SK-N-SH (cell line): Measurements from ENCODE around the gene DCDC1. TPM values are rescaled to one million over a fixed set of nuclear protein-coding genes. Genes with fewer than 3 reads are reported as not detected.

Experiments
- CTCF ChIA-PET: fragments of 300-600, 350-600 bp; formaldehyde crosslinking; extraction: SDS; loops from one replicate; lab custom pipeline; 2021; lab: Yijun Ruan, JAX
- POLR2A ChIA-PET: fragments of 350-600 bp; sonication (Branson Sonifier 250); formaldehyde crosslinking; extraction: SDS; loops from one replicate; lab custom pipeline; 2020; ENCODE audit warnings: antibody characterized with exemption, inconsistent platforms; lab: Yijun Ruan, JAX
- DNase-seq: peaks from one replicate; pipeline ENCODE4 v3.0.0; 2012
- H2AFZ ChIP-seq: fragments of 200-600 bp; sonication (generic); 2 replicates; pipeline ENCODE4 v1.8.1; 2016; ENCODE audit warnings: antibody characterized with exemption, mild to moderate bottlenecking, low read depth
- H3F3A ChIP-seq: fragments of 200-600 bp; sonication (generic); replicated peaks from 2 replicates; pipeline ENCODE3; 2016; ENCODE audit warnings: antibody characterized with exemption, mild to moderate bottlenecking; ENCODE audit not compliant: insufficient read depth
- H3K27ac ChIP-seq, 2 experiments: fragments of 200-500 bp in 1 of 2; fragments of 200-600 bp in 1 of 2; sonication (Bioruptor generic) in 1 of 2; sonication (generic), shearing (Covaris generic) in 1 of 2; 2 replicates each; pipeline versions ENCODE4 v1.5.1 to v1.6.1; 2014 to 2016; ENCODE audit warnings: low read depth in 2 of 2, inconsistent platforms in 1 of 2, low read length in 1 of 2, mild to moderate bottlenecking in 1 of 2, mixed read lengths in 1 of 2
- H3K27me3 ChIP-seq: fragments of 200-600 bp; sonication (generic), shearing (Covaris generic); 2 replicates; pipeline ENCODE4 v1.6.1; 2016; ENCODE audit warnings: mixed run types; ENCODE audit not compliant: insufficient read depth
- H3K36me3 ChIP-seq, 2 experiments: fragments of 200-500 bp in 1 of 2; fragments of 200-600 bp in 1 of 2; sonication (Bioruptor generic) in 1 of 2; sonication (generic) in 1 of 2; replicated peaks in 1 of 2; 2 replicates each; pipeline versions ENCODE3 to v1.5.1; 2014 to 2016; ENCODE audit warnings: low read length in 1 of 2, mild to moderate bottlenecking in 1 of 2; ENCODE audit not compliant: insufficient read depth in 2 of 2, control insufficient read depth in 1 of 2
- H3K4me1 ChIP-seq, 2 experiments: fragments of 200-500 bp in 1 of 2; fragments of 200-600 bp in 1 of 2; sonication (Bioruptor generic) in 1 of 2; sonication (generic), shearing (Covaris generic) in 1 of 2; 2 replicates each; pipeline versions ENCODE4 v1.5.1 to v1.6.1; 2014 to 2016; ENCODE audit warnings: low read depth in 1 of 2, low read length in 1 of 2, mixed run types in 1 of 2; ENCODE audit not compliant: insufficient read depth in 2 of 2, control insufficient read depth in 1 of 2
- H3K4me2 ChIP-seq: fragments of 200-600 bp; sonication (generic), shearing (Covaris generic); 2 replicates; pipeline ENCODE4 v1.6.1; 2017; ENCODE audit warnings: mixed run types
- H3K4me3 ChIP-seq, 2 experiments: fragments of 200-500 bp in 1 of 2; fragments of 200-600 bp in 1 of 2; sonication (Bioruptor generic) in 1 of 2; sonication (generic), shearing (Covaris generic) in 1 of 2; 2 replicates each; pipeline versions ENCODE4 v1.5.1 to v1.8.1; 2014 to 2016; ENCODE audit warnings: low read depth in 2 of 2, inconsistent platforms in 1 of 2, low read length in 1 of 2, mild to moderate bottlenecking in 1 of 2, mixed read lengths in 1 of 2, moderate library complexity in 1 of 2
- H3K79me2 ChIP-seq: fragments of 200-600 bp; sonication (generic); 2 replicates; pipeline ENCODE4 v1.8.1; 2017; ENCODE audit warnings: mild to moderate bottlenecking; ENCODE audit not compliant: insufficient read depth
- H3K9ac ChIP-seq: fragments of 200-600 bp; sonication (generic); 2 replicates; pipeline ENCODE4 v1.6.1; 2017; ENCODE audit warnings: mixed run types
- H3K9me2 ChIP-seq: fragments of 200-600 bp; sonication (generic); 2 replicates; pipeline ENCODE4 v1.6.1; 2017; ENCODE audit warnings: mixed run types
- H3K9me3 ChIP-seq: fragments of 200-600 bp; sonication (generic); 2 replicates; pipeline ENCODE4 v1.6.1; 2017; ENCODE audit warnings: mixed run types, mild to moderate bottlenecking, moderate library complexity
- H4K20me1 ChIP-seq: fragments of 200-600 bp; sonication (generic); 2 replicates; pipeline ENCODE4 v1.6.1; 2017; ENCODE audit warnings: mild to moderate bottlenecking, mixed run types; ENCODE audit not compliant: insufficient read depth
- CHD2 ChIP-seq: fragments of 150-350 bp; IDR thresholded peaks from 2 replicates; pipeline ENCODE4 v1.6.1; 2018; ENCODE audit warnings: low read length; ENCODE audit not compliant: partially characterized antibody
- ELF1 ChIP-seq: IDR thresholded peaks from 2 replicates; pipeline ENCODE4 v1.4.0; 2012
- EP300 ChIP-seq, 2 experiments: IDR thresholded peaks; 2 replicates each; pipeline versions ENCODE4 v1.4.0 to v1.6.1; 2012; ENCODE audit warnings: borderline replicate concordance in 1 of 2, low read depth in 1 of 2, low read length in 1 of 2
- EZH2phosphoT487 ChIP-seq: fragments of 200-600 bp; sonication (generic); IDR thresholded peaks from 2 replicates; pipeline ENCODE4 v1.6.1; 2017; ENCODE audit warnings: low read depth, mixed run types, mild to moderate bottlenecking, antibody characterized with exemption, moderate library complexity, borderline replicate concordance
- FOXM1 ChIP-seq: IDR thresholded peaks from 2 replicates; pipeline ENCODE4 v1.4.0; 2012; ENCODE audit warnings: low read depth, mild to moderate bottlenecking
- GATA2 ChIP-seq: sonication (generic); formaldehyde crosslinking; IDR thresholded peaks from 2 replicates; pipeline ENCODE4 v1.5.0; 2020; ENCODE audit warnings: mild to moderate bottlenecking, missing genetic modification reagents
- JUND ChIP-seq: IDR thresholded peaks from 2 replicates; pipeline ENCODE4 v1.4.0; 2012
- NRF1 ChIP-seq: IDR thresholded peaks from 2 replicates; pipeline ENCODE4 v1.6.1; 2012; ENCODE audit warnings: low read depth, mild to moderate bottlenecking, low read length
- REST ChIP-seq: IDR thresholded peaks from 2 replicates; pipeline ENCODE4 v1.6.1; 2012; ENCODE audit warnings: mild to moderate bottlenecking, low read depth, low read length, moderate library complexity
- SIN3A ChIP-seq: IDR thresholded peaks from 2 replicates; pipeline ENCODE4 v1.6.1; 2012; ENCODE audit warnings: low read depth, mild to moderate bottlenecking, low read length, moderate library complexity, borderline replicate concordance
- WGBS: methylation state at CpG from one replicate; pipeline ENCODE4 v1.1.6; 2017; ENCODE audit warnings: low lambda C conversion rate; 5-methylcytosine and 5-hydroxymethylcytosine counted together
- polyA plus RNA-seq, 3 experiments: library from polyadenylated mRNA; depleted of rRNA; stranded (reverse); fragments of >200 nt; gene quantifications; 2 replicates each; pipeline ENCODE4 v1.2.3, GENCODE V29; 2012
- TF ChIP-seq, protein P1 (sequence below): IDR thresholded peaks from 2 replicates; pipeline ENCODE4 v1.4.0; 2012; ENCODE audit warnings: low read depth, borderline replicate concordance
- TF ChIP-seq, protein P2 (sequence below): IDR thresholded peaks from 2 replicates; pipeline ENCODE4 v1.4.0; 2012; ENCODE audit warnings: low read depth, borderline replicate concordance
- TF ChIP-seq, protein P3 (sequence below): fragments of 150-350 bp; IDR thresholded peaks from 2 replicates; pipeline ENCODE4 v1.6.1; 2017; ENCODE audit warnings: antibody characterized with exemption, low read length, low read depth, borderline replicate concordance

DCDC1 gene
- polyA plus RNA-seq, 1 of the 3 experiments (the other 2 are of a cell fraction) = 0.12 TPM

- H3K27ac ChIP-seq = no peak overlapping the region
- WGBS = 37% methylated on average over 4 of the region's 4 CpGs
- no peaks in the 10 kb centered on the region for H3F3A ChIP-seq
- H3K79me2 ChIP-seq = no peaks in the 10 kb centered on the region
- H3K4me1 ChIP-seq = no peaks in the 10 kb centered on the region
- DNase-seq = no peak
- H3K27me3 ChIP-seq = no peaks in the 10 kb centered on the region
- ChIA-PET CTCF (interaction anchor here (1.2 to 10.1 kb wide), 3 partner anchors 64 to 507 kb away, joined by 3 to 113 read pairs (median 3); no protein-coding TSS in a partner anchor), POLR2A (no interaction called here)
- H3K9me3 ChIP-seq = no peaks in the 10 kb centered on the region
- no peak overlapping the region for H3K9ac ChIP-seq
- H3K9me2 ChIP-seq = no peaks in the 10 kb centered on the region
- H2AFZ ChIP-seq = no peak overlapping the region
- no peak overlapping the region for H3K4me3 ChIP-seq
- no peak overlapping the region for H3K4me2 ChIP-seq
- H4K20me1 ChIP-seq = no peaks in the 10 kb centered on the region
- TF ChIP-seq GATA2 (no peak), EZH2phosphoT487 (no peak), NRF1 (no peak), SIN3A (no peak), JUND (no peak), CHD2 (no peak), ELF1 (no peak), EP300 (IDR thresholded peaks at IDR 0.05; ENCODE audit: borderline replicate concordance in 1 of 2, low read depth in 1 of 2, low read length in 1 of 2) (no peak), REST (no peak), FOXM1 (no peak)
- TF ChIP-seq, protein P1, sequence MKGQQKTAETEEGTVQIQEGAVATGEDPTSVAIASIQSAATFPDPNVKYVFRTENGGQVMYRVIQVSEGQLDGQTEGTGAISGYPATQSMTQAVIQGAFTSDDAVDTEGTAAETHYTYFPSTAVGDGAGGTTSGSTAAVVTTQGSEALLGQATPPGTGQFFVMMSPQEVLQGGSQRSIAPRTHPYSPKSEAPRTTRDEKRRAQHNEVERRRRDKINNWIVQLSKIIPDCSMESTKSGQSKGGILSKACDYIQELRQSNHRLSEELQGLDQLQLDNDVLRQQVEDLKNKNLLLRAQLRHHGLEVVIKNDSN = no peak
- TF ChIP-seq, protein P2, sequence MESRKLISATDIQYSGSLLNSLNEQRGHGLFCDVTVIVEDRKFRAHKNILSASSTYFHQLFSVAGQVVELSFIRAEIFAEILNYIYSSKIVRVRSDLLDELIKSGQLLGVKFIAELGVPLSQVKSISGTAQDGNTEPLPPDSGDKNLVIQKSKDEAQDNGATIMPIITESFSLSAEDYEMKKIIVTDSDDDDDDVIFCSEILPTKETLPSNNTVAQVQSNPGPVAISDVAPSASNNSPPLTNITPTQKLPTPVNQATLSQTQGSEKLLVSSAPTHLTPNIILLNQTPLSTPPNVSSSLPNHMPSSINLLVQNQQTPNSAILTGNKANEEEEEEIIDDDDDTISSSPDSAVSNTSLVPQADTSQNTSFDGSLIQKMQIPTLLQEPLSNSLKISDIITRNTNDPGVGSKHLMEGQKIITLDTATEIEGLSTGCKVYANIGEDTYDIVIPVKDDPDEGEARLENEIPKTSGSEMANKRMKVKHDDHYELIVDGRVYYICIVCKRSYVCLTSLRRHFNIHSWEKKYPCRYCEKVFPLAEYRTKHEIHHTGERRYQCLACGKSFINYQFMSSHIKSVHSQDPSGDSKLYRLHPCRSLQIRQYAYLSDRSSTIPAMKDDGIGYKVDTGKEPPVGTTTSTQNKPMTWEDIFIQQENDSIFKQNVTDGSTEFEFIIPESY = no peak
- TF ChIP-seq, protein P3, sequence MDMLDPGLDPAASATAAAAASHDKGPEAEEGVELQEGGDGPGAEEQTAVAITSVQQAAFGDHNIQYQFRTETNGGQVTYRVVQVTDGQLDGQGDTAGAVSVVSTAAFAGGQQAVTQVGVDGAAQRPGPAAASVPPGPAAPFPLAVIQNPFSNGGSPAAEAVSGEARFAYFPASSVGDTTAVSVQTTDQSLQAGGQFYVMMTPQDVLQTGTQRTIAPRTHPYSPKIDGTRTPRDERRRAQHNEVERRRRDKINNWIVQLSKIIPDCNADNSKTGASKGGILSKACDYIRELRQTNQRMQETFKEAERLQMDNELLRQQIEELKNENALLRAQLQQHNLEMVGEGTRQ = no peak
- H3K36me3 ChIP-seq = no peaks in the 10 kb centered on the region
Observed at GRCh38 chr11:30852645-30853044, 516.9 kb downstream of the DCDC1 start.
